Stimulated activated CD8-positive, alpha-beta memory T cell treated with anti-CD3 and anti-CD28 coated beads, Interleukin-15, amount 100 ng/mL, for 48 hours (primary cell): ENCODE data around the gene LYSET.
A peak's percentile ranks its signal among the peaks of the same experiment; 100 is the strongest.
"Not testable (repeated sequence)": the region's sequence is repeated elsewhere in the genome, so short reads cannot be mapped to it uniquely, and the experiment has no call there.

ENCODE experiments used
- DNase-seq, 2 donors: peaks; one replicate each; pipeline ENCODE4 v3.0.0-alpha.2; 2020; ENCODE audit warnings: low read depth in 2 of 2

Gene LYSET

GRCh38 chr14:93184391-93185348 is at the start of gene LYSET, which contains the start of gene MOAP1:
Gene LYSET (plus strand): TSS chr14:93185317. CDS start chr14:93185406, 89 bp downstream.
Gene MOAP1 (minus strand): TSS chr14:93184897. CDS start chr14:93184242, 655 bp downstream.
- peak; percentile 86 to 89 for DNase-seq

- no peak for DNase-seq
Observed at GRCh38 chr14:93135399-93135798, 49.7 kb upstream of the LYSET start.

GRCh38 chr14:93136009-93136408 is 49.1 kb upstream of the LYSET start:
- no peak for DNase-seq

GRCh38 chr14:93136508-93136907 is 48.6 kb upstream of the LYSET start:
- not testable (repeated sequence) for DNase-seq

- DNase-seq = no peak
Observed at GRCh38 chr14:93137864-93138263, 47.3 kb upstream of the LYSET start.

GRCh38 chr14:93142854-93143652 is 42.1 kb upstream of the LYSET start:
- DNase-seq = no peak

GRCh38 chr14:93146119-93146518 is 39.0 kb upstream of the LYSET start:
- DNase-seq = peak in 1 of 2 donors; percentile 21

- DNase-seq = no peak
Observed at GRCh38 chr14:93148979-93149378, 36.1 kb upstream of the LYSET start.

GRCh38 chr14:93150227-93151208 is 34.6 kb upstream of the LYSET start:
- no peak for DNase-seq

GRCh38 chr14:93153121-93153520 is 32.0 kb upstream of the LYSET start:
- no peak for DNase-seq

GRCh38 chr14:93155667-93156066 is 29.4 kb upstream of the LYSET start:
- no peak for DNase-seq

GRCh38 chr14:93156693-93157369 is 28.3 kb upstream of the LYSET start:
- DNase-seq = no peak

GRCh38 chr14:93158349-93158748 is 26.8 kb upstream of the LYSET start:
- DNase-seq = not testable (repeated sequence)

GRCh38 chr14:93159625-93160352 is 25.3 kb upstream of the LYSET start:
- DNase-seq = not testable (repeated sequence)

GRCh38 chr14:93160353-93160801 is 24.7 kb upstream of the LYSET start:
- no peak for DNase-seq

GRCh38 chr14:93161411-93161940 is 23.6 kb upstream of the LYSET start:
- no peak for DNase-seq

- no peak for DNase-seq
Observed at GRCh38 chr14:93163564-93163963, 21.6 kb upstream of the LYSET start.

- not testable (repeated sequence) for DNase-seq
Observed at GRCh38 chr14:93165271-93166265, 19.5 kb upstream of the LYSET start.
